SK-N-MC (cell line): ENCODE data around the gene GAN.

Experiments
- DNase-seq: peaks from one replicate; pipeline ENCODE4 v3.0.0-alpha.2; 2011; ENCODE audit warnings: low read depth, low spot score
- H3K27ac ChIP-seq: fragments of 200-600 bp; sonication (generic); 2 replicates; pipeline ENCODE4 v1.5.1; 2016; ENCODE audit warnings: mixed run types
- H3K36me3 ChIP-seq: fragments of 200-600 bp; sonication (generic); 2 replicates; pipeline ENCODE4 v1.6.1; 2017; ENCODE audit warnings: antibody characterized with exemption, low read length, mixed read lengths; ENCODE audit not compliant: insufficient read depth
- H3K4me3 ChIP-seq: fragments of 200-600 bp; sonication (generic); 2 replicates; pipeline ENCODE4 v1.5.1; 2016
- H3K9ac ChIP-seq: fragments of 200-600 bp; sonication (generic); 2 replicates; pipeline ENCODE4 v1.8.0; 2017; ENCODE audit warnings: mixed run types, mixed read lengths; ENCODE audit not compliant: insufficient read length
- H3K9me3 ChIP-seq: fragments of 200-600 bp; sonication (generic); 2 replicates; pipeline ENCODE4 v1.6.1; 2017; ENCODE audit warnings: low read depth, mild to moderate bottlenecking, antibody characterized with exemption, low read length, moderate library complexity, mixed read lengths
- EZH2 ChIP-seq: fragments of 200-600 bp; sonication (generic); IDR thresholded peaks from one replicate; pipeline ENCODE4 v1.6.1; 2017; ENCODE audit warnings: antibody characterized with exemption
- FOXP2 ChIP-seq: optimal IDR thresholded peaks from 2 replicates; pipeline ENCODE3; 2011; ENCODE audit warnings: mild to moderate bottlenecking, moderate library complexity; ENCODE audit not compliant: insufficient read depth; ENCODE audit errors: extremely low read length, control extremely low read depth
- POLR2AphosphoS5 ChIP-seq: IDR thresholded peaks from 2 replicates; pipeline ENCODE4 v1.6.1; 2012; ENCODE audit warnings: mild to moderate bottlenecking, low read depth, low read length, borderline replicate concordance

Gene GAN

GRCh38 chr16:81276323-81276722 lies 38.4 kb upstream of the GAN start:
- no peaks in the 10 kb centered on the region for H3K9me3 ChIP-seq
- no peaks in the 10 kb centered on the region for H3K36me3 ChIP-seq
- no peak overlapping the region for H3K27ac ChIP-seq
- DNase-seq, result no peak
- H3K9ac ChIP-seq, result no peak overlapping the region
- no peak overlapping the region for H3K4me3 ChIP-seq
- TF ChIP-seq FOXP2 (no peak), POLR2AphosphoS5 (no peak), EZH2 (no peak)

- Histone ChIP-seq H3K9ac (no peak overlapping the region), H3K9me3 (no peaks in the 10 kb centered on the region), H3K27ac (no peak overlapping the region), H3K36me3 (no peaks in the 10 kb centered on the region), H3K4me3 (no peak overlapping the region)
- no peak for DNase-seq
- TF ChIP-seq FOXP2 (no peak), EZH2 (no peak), POLR2AphosphoS5 (no peak)
Observed at GRCh38 chr16:81277541-81278080, 37.2 kb upstream of the GAN start.

GRCh38 chr16:81278526-81278925 lies 36.2 kb upstream of the GAN start:
- H3K36me3 ChIP-seq, result no peaks in the 10 kb centered on the region
- DNase-seq, result no peak
- no peaks in the 10 kb centered on the region for H3K9me3 ChIP-seq
- H3K4me3 ChIP-seq, result no peak overlapping the region
- no peak for TF ChIP-seq FOXP2
- TF ChIP-seq POLR2AphosphoS5, result no peak
- no peak for TF ChIP-seq EZH2
- H3K27ac ChIP-seq, result no peak overlapping the region
- H3K9ac ChIP-seq, result no peak overlapping the region

- Histone ChIP-seq H3K36me3 (no peaks in the 10 kb centered on the region), H3K9me3 (no peaks in the 10 kb centered on the region), H3K9ac (no peak overlapping the region), H3K27ac (no peak overlapping the region), H3K4me3 (no peak overlapping the region)
- no peak for TF ChIP-seq EZH2
- no peak for TF ChIP-seq POLR2AphosphoS5
- TF ChIP-seq FOXP2, result no peak
- no peak for DNase-seq
Observed at GRCh38 chr16:81279392-81279791, 35.4 kb upstream of the GAN start.

- Histone ChIP-seq H3K36me3 (no peaks in the 10 kb centered on the region), H3K9ac (no peak overlapping the region), H3K27ac (no peak overlapping the region), H3K4me3 (no peak overlapping the region), H3K9me3 (no peaks in the 10 kb centered on the region)
- TF ChIP-seq EZH2 (no peak), FOXP2 (no peak), POLR2AphosphoS5 (no peak)
- DNase-seq, result no peak
Observed at GRCh38 chr16:81280393-81280792, 34.4 kb upstream of the GAN start.

GRCh38 chr16:81283044-81283443 lies 31.7 kb upstream of the GAN start:
- no peak for DNase-seq
- Histone ChIP-seq H3K9me3 (no peaks in the 10 kb centered on the region), H3K27ac (no peak overlapping the region), H3K9ac (no peak overlapping the region), H3K36me3 (no peaks in the 10 kb centered on the region), H3K4me3 (no peak overlapping the region)
- TF ChIP-seq POLR2AphosphoS5, result no peak
- TF ChIP-seq FOXP2, result no peak
- no peak for TF ChIP-seq EZH2

- no peak for DNase-seq
- H3K9me3 ChIP-seq, result no peaks in the 10 kb centered on the region
- no peak overlapping the region for H3K9ac ChIP-seq
- TF ChIP-seq EZH2 (no peak), POLR2AphosphoS5 (no peak), FOXP2 (no peak)
- no peak overlapping the region for H3K4me3 ChIP-seq
- no peak overlapping the region for H3K27ac ChIP-seq
- no peaks in the 10 kb centered on the region for H3K36me3 ChIP-seq
Observed at GRCh38 chr16:81284995-81285600, 29.7 kb upstream of the GAN start.

- Histone ChIP-seq H3K9me3 (no peaks in the 10 kb centered on the region), H3K4me3 (no peak overlapping the region), H3K9ac (no peak overlapping the region), H3K27ac (no peak overlapping the region), H3K36me3 (no peaks in the 10 kb centered on the region)
- no peak for DNase-seq
- TF ChIP-seq POLR2AphosphoS5, result no peak
Observed at GRCh38 chr16:81286190-81286589, 28.6 kb upstream of the GAN start.

GRCh38 chr16:81291117-81291516 lies 23.6 kb upstream of the GAN start:
- no peak overlapping the region for H3K4me3 ChIP-seq
- no peaks in the 10 kb centered on the region for H3K9me3 ChIP-seq
- no peak overlapping the region for H3K27ac ChIP-seq
- no peaks in the 10 kb centered on the region for H3K36me3 ChIP-seq
- DNase-seq, result no peak
- TF ChIP-seq FOXP2, result no peak
- no peak for TF ChIP-seq POLR2AphosphoS5
- TF ChIP-seq EZH2, result no peak
- H3K9ac ChIP-seq, result no peak overlapping the region
